Measurements from ENCODE around the gene SLC6A6. TPM values are rescaled to one million over a fixed set of nuclear protein-coding genes. Genes with fewer than 3 reads are reported as not detected.

SLC6A6 gene
- total and polyA plus RNA-seq, 2 experiments from 2014 or later, result 27.5 to 150 TPM

- TF ChIP-seq REST (IDR thresholded peaks at IDR 0.05; ENCODE audit: unreplicated experiment), result no peak
- TF ChIP-seq JUNB (IDR thresholded peaks at IDR 0.05; ENCODE audit: unreplicated experiment), result no peak
- TF ChIP-seq, protein P1, sequence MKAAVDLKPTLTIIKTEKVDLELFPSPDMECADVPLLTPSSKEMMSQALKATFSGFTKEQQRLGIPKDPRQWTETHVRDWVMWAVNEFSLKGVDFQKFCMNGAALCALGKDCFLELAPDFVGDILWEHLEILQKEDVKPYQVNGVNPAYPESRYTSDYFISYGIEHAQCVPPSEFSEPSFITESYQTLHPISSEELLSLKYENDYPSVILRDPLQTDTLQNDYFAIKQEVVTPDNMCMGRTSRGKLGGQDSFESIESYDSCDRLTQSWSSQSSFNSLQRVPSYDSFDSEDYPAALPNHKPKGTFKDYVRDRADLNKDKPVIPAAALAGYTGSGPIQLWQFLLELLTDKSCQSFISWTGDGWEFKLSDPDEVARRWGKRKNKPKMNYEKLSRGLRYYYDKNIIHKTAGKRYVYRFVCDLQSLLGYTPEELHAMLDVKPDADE (IDR thresholded peaks at IDR 0.05), result no peak
- no peak for TF ChIP-seq EZH2phosphoT487 (IDR thresholded peaks at IDR 0.05; ENCODE audit: unreplicated experiment)
- TF ChIP-seq, protein P2, sequence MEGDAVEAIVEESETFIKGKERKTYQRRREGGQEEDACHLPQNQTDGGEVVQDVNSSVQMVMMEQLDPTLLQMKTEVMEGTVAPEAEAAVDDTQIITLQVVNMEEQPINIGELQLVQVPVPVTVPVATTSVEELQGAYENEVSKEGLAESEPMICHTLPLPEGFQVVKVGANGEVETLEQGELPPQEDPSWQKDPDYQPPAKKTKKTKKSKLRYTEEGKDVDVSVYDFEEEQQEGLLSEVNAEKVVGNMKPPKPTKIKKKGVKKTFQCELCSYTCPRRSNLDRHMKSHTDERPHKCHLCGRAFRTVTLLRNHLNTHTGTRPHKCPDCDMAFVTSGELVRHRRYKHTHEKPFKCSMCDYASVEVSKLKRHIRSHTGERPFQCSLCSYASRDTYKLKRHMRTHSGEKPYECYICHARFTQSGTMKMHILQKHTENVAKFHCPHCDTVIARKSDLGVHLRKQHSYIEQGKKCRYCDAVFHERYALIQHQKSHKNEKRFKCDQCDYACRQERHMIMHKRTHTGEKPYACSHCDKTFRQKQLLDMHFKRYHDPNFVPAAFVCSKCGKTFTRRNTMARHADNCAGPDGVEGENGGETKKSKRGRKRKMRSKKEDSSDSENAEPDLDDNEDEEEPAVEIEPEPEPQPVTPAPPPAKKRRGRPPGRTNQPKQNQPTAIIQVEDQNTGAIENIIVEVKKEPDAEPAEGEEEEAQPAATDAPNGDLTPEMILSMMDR (conservative IDR thresholded peaks at IDR 0.05; ENCODE audit: low read depth in 2 of 2), result no peak
- TF ChIP-seq ZNF114 (CRISPR knock-in tag; IDR thresholded peaks at IDR 0.05), result no peak
- no peak for TF ChIP-seq POLR2AphosphoS5 (IDR thresholded peaks at IDR 0.05; ENCODE audit: low read depth)
- no peak for TF ChIP-seq NANOG (IDR thresholded peaks at IDR 0.05; ENCODE audit: borderline replicate concordance)
- no peak for TF ChIP-seq ZNF331 (CRISPR knock-in tag; IDR thresholded peaks at IDR 0.05; ENCODE audit: low read depth)
- no peak for TF ChIP-seq CREB1 (CRISPR knock-in tag; IDR thresholded peaks at IDR 0.05; ENCODE audit: low read depth)
Measured at GRCh38 chr3:14523792-14524191, 121.4 kb downstream of the SLC6A6 start (continued).

DNA sequence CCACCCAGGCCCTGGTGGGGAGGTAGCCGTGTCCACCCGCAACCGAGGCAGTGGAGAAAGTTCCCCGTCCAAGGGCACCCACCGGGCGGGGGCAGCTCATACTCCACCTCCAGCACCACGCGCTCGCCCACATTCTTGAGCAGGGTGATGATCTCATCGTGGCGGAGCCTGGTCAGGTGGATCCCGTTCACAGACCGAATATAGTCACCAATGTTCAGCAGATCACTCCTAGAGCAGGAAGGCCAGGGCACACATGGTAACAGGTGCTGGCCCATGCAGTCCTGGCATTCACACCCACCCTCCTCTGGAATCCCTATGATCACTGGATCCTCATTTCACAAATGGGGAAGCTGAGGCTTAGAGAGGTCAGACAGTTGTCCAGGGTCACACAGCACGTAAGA, 121.9 kb downstream of the SLC6A6 start:
- Mint-ChIP-seq H3K9me3 (no peaks in the 10 kb centered on the region), H3K36me3 (ENCODE audit: low read depth) (no peaks in the 10 kb centered on the region), H3K27ac (no peak overlapping the region), H3K27me3 (ENCODE audit: insufficient read depth, low read depth, poor library complexity) (peaks cover 13% of the 10 kb centered on the region), H3K4me3 (no peak overlapping the region), H3K4me1 (peaks cover 15% of the 10 kb centered on the region)
- peaks cover 17% of the 10 kb centered on the region for H3K4me1 ChIP-seq (ENCODE audit: insufficient read depth)
- no peaks in the 10 kb centered on the region for H3F3A ChIP-seq (replicated peaks; ENCODE audit: low read depth)
- H3K4me3 ChIP-seq, result no peak overlapping the region
- H3K27me3 ChIP-seq (ENCODE audit: insufficient read depth), result no peaks in the 10 kb centered on the region
- H3K79me2 ChIP-seq (replicated peaks; ENCODE audit: insufficient read depth), result no peaks in the 10 kb centered on the region
- ATAC-seq (no peak), DNase-seq (ENCODE audit: low spot score) (no peak)
- no peak overlapping the region for H3K27ac ChIP-seq (ENCODE audit: low read depth)
- no peak overlapping the region for H2AFZ ChIP-seq
- H3K4me2 ChIP-seq, result no peak overlapping the region
- no peaks in the 10 kb centered on the region for H3K9me2 ChIP-seq (ENCODE audit: insufficient read depth)
- H3K36me3 ChIP-seq (ENCODE audit: insufficient read depth), result no peaks in the 10 kb centered on the region
- no peaks in the 10 kb centered on the region for H4K20me1 ChIP-seq (replicated peaks; ENCODE audit: insufficient read depth)
- TF ChIP-seq EZH2 (IDR thresholded peaks at IDR 0.05; ENCODE audit: low read depth, unreplicated experiment) (no peak), ZNF331 (CRISPR knock-in tag; IDR thresholded peaks at IDR 0.05; ENCODE audit: low read depth) (no peak), ZNF114 (CRISPR knock-in tag; IDR thresholded peaks at IDR 0.05) (no peak), POLR2AphosphoS5 (IDR thresholded peaks at IDR 0.05; ENCODE audit: low read depth) (no peak)
- TF ChIP-seq, protein P2 (conservative IDR thresholded peaks at IDR 0.05; ENCODE audit: low read depth in 2 of 2), result no peak

All from GM23338 (cell line).